HepG2 (cell line): ENCODE data around the gene ACSF3. TPM values are rescaled to one million over a fixed set of nuclear protein-coding genes. Genes with fewer than 3 reads are reported as not detected.

ENCODE experiments used
- AKAP8 ChIP-seq: sonication (generic); formaldehyde crosslinking; IDR thresholded peaks from 2 replicates; pipeline ENCODE4 v1.5.1; 2020; ENCODE audit warnings: mild to moderate bottlenecking, missing genetic modification reagents
- DMTF1 ChIP-seq: sonication (generic); formaldehyde crosslinking; IDR thresholded peaks from 2 replicates; pipeline ENCODE4 v1.4.0; 2020; ENCODE audit warnings: mild to moderate bottlenecking, missing genetic modification reagents
- GABPA ChIP-seq, 2 experiments: IDR thresholded peaks; 2 replicates each; pipeline ENCODE4 v1.6.1; 2011 to 2016; ENCODE audit warnings: low read depth in 2 of 2, low read length in 1 of 2, missing biosample characterization in 1 of 2, missing genetic modification characterization in 1 of 2
- KDM4B ChIP-seq: sonication (generic); formaldehyde crosslinking; IDR thresholded peaks from 2 replicates; pipeline ENCODE4 v1.4.0; 2020; ENCODE audit warnings: missing genetic modification reagents
- KMT2A ChIP-seq: sonication (generic); formaldehyde crosslinking; IDR thresholded peaks from 2 replicates; pipeline ENCODE4 v1.4.0; 2020; ENCODE audit warnings: missing genetic modification reagents
- NONO ChIP-seq, 2 experiments: fragments of 450-650 bp in 1 of 2; sonication (generic) in 1 of 2; formaldehyde crosslinking in 1 of 2; IDR thresholded peaks in 1 of 2; conservative IDR thresholded peaks in 1 of 2; 2 replicates each; pipeline versions ENCODE4 v1.6.1 to v1.8.0; 2017 to 2022; ENCODE audit warnings: mild to moderate bottlenecking in 1 of 2, missing genetic modification reagents in 1 of 2, moderate library complexity in 1 of 2
- NR2F6 ChIP-seq, 2 experiments: IDR thresholded peaks; 2 replicates each; pipeline ENCODE4 v1.6.1; 2016; ENCODE audit warnings: antibody characterized with exemption in 1 of 2, mild to moderate bottlenecking in 1 of 2
- NRL ChIP-seq: sonication (generic); formaldehyde crosslinking; IDR thresholded peaks from 2 replicates; pipeline ENCODE4 v1.5.0; 2020; ENCODE audit warnings: missing genetic modification reagents, mild to moderate bottlenecking, moderate library complexity, borderline replicate concordance
- PCBP2 ChIP-seq: fragments of 200-400 bp; formaldehyde crosslinking; optimal IDR thresholded peaks from 2 replicates; pipeline ENCODE3; 2018; ENCODE audit warnings: low read length, low read depth; ENCODE audit not compliant: poor library complexity, severe bottlenecking
- ZBTB37 ChIP-seq: sonication (generic); formaldehyde crosslinking; IDR thresholded peaks from 2 replicates; pipeline ENCODE4 v1.4.0; 2020; ENCODE audit warnings: mild to moderate bottlenecking, missing genetic modification reagents
- ZNF589 ChIP-seq: sonication (generic); formaldehyde crosslinking; conservative IDR thresholded peaks from 2 replicates; pipeline ENCODE4 v1.8.0; 2022; ENCODE audit warnings: mild to moderate bottlenecking, moderate library complexity, missing genetic modification reagents
- ZNF607 ChIP-seq: sonication (generic); formaldehyde crosslinking; IDR thresholded peaks from 2 replicates; pipeline ENCODE4 v1.5.1; 2020; ENCODE audit warnings: missing genetic modification reagents, mild to moderate bottlenecking, borderline replicate concordance
- ZNF747 ChIP-seq: sonication (generic); formaldehyde crosslinking; IDR thresholded peaks from 2 replicates; pipeline ENCODE4 v1.8.1; 2023; ENCODE audit warnings: missing genetic modification reagents, mild to moderate bottlenecking, borderline replicate concordance
- ZNF792 ChIP-seq: IDR thresholded peaks from 2 replicates; pipeline ENCODE4 v1.6.1; 2016
- polyA plus RNA-seq, 8 experiments: library from polyadenylated mRNA; depleted of rRNA in 3 of 8; stranded (reverse) in 7 of 8; unstranded in 1 of 8; fragments of >200 nt; fragmentation: Illumina TruSeq in 4 of 8; extraction: Trizol in 4 of 8; gene quantifications; 2 replicates each; pipeline versions ENCODE4 v1.2.1 to v1.2.3, GENCODE V29; 2011 to 2016; ENCODE audit warnings: low read depth in 4 of 8, missing spikeins in 1 of 8, mixed read lengths in 1 of 8; ENCODE audit not compliant: insufficient read depth in 1 of 8
- total RNA-seq, 5 experiments: library from RNA; depleted of rRNA; stranded (reverse); fragments of >200 nt; fragmentation: Illumina TruSeq; extraction: Trizol; gene quantifications; 2 replicates each; pipeline ENCODE4 v1.2.3, GENCODE V29; 2016; ENCODE audit warnings: low read depth in 1 of 5
- TF ChIP-seq, protein P1 (sequence below): sonication (generic); formaldehyde crosslinking; IDR thresholded peaks from 2 replicates; pipeline ENCODE4 v1.4.0; 2020; ENCODE audit warnings: missing genetic modification reagents
- TF ChIP-seq, protein P2 (sequence below), 2 experiments: sonication (generic) in 1 of 2; formaldehyde crosslinking in 1 of 2; IDR thresholded peaks; 2 replicates each; pipeline versions ENCODE4 v1.4.0 to v1.6.1; 2018 to 2020; ENCODE audit warnings: missing genetic modification reagents in 2 of 2, borderline replicate concordance in 1 of 2, low read depth in 1 of 2, mild to moderate bottlenecking in 1 of 2, missing biosample characterization in 1 of 2

Gene ACSF3
- total and polyA plus RNA-seq, 2 of the 13 experiments (the other 11 are each of a cell fraction or from before 2014, with no cell fraction given), result 14.9 to 30.6 TPM

- TF ChIP-seq ZNF589 (CRISPR knock-in tag) (peak; percentile 95), PCBP2 (no peak), ZNF747 (peak; percentile 72; the same call in 1 of the 2 replicates), NRL (CRISPR knock-in tag) (peak; percentile 94), KMT2A (peak; percentile 65; the same call in 1 of the 2 replicates), NR2F6 (IDR thresholded peaks at IDR 0.05) (no peak), NR2F6 (CRISPR knock-in tag; IDR thresholded peaks at IDR 0.05) (peak; percentile 40; the same call in 1 of the 2 replicates), ZBTB37 (no peak), ZNF792 (CRISPR knock-in tag) (no peak), GABPA (IDR thresholded peaks at IDR 0.05; ENCODE audit: low read depth, low read length) (no peak), GABPA (CRISPR knock-in tag; IDR thresholded peaks at IDR 0.05; ENCODE audit: low read depth) (peak; percentile 54; the same call in 1 of the 2 replicates), DMTF1 (CRISPR knock-in tag) (no peak), NONO (IDR thresholded peaks at IDR 0.05) (no peak), NONO (CRISPR knock-in tag; conservative IDR thresholded peaks at IDR 0.05) (peak; percentile 79), AKAP8 (peak; percentile 86), ZNF607 (CRISPR knock-in tag) (no peak; the same call in 1 of the 2 replicates), KDM4B (no peak)
- TF ChIP-seq, protein P1, sequence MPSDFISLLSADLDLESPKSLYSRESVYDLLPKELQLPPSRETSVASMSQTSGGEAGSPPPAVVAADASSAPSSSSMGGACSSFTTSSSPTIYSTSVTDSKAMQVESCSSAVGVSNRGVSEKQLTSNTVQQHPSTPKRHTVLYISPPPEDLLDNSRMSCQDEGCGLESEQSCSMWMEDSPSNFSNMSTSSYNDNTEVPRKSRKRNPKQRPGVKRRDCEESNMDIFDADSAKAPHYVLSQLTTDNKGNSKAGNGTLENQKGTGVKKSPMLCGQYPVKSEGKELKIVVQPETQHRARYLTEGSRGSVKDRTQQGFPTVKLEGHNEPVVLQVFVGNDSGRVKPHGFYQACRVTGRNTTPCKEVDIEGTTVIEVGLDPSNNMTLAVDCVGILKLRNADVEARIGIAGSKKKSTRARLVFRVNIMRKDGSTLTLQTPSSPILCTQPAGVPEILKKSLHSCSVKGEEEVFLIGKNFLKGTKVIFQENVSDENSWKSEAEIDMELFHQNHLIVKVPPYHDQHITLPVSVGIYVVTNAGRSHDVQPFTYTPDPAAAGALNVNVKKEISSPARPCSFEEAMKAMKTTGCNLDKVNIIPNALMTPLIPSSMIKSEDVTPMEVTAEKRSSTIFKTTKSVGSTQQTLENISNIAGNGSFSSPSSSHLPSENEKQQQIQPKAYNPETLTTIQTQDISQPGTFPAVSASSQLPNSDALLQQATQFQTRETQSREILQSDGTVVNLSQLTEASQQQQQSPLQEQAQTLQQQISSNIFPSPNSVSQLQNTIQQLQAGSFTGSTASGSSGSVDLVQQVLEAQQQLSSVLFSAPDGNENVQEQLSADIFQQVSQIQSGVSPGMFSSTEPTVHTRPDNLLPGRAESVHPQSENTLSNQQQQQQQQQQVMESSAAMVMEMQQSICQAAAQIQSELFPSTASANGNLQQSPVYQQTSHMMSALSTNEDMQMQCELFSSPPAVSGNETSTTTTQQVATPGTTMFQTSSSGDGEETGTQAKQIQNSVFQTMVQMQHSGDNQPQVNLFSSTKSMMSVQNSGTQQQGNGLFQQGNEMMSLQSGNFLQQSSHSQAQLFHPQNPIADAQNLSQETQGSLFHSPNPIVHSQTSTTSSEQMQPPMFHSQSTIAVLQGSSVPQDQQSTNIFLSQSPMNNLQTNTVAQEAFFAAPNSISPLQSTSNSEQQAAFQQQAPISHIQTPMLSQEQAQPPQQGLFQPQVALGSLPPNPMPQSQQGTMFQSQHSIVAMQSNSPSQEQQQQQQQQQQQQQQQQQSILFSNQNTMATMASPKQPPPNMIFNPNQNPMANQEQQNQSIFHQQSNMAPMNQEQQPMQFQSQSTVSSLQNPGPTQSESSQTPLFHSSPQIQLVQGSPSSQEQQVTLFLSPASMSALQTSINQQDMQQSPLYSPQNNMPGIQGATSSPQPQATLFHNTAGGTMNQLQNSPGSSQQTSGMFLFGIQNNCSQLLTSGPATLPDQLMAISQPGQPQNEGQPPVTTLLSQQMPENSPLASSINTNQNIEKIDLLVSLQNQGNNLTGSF (CRISPR knock-in tag), result peak; percentile 75; the same call in 1 of the 2 replicates
- TF ChIP-seq, protein P2, sequence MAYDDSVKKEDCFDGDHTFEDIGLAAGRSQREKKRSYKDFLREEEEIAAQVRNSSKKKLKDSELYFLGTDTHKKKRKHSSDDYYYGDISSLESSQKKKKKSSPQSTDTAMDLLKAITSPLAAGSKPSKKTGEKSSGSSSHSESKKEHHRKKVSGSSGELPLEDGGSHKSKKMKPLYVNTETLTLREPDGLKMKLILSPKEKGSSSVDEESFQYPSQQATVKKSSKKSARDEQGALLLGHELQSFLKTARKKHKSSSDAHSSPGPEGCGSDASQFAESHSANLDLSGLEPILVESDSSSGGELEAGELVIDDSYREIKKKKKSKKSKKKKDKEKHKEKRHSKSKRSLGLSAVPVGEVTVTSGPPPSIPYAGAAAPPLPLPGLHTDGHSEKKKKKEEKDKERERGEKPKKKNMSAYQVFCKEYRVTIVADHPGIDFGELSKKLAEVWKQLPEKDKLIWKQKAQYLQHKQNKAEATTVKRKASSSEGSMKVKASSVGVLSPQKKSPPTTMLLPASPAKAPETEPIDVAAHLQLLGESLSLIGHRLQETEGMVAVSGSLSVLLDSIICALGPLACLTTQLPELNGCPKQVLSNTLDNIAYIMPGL (CRISPR knock-in tag; IDR thresholded peaks at IDR 0.05; ENCODE audit: borderline replicate concordance in 1 of 2, low read depth in 1 of 2), result peak in 1 of 2 experiments; percentile 62; a peak in 1 of 4 replicates
Observed at GRCh38 chr16:89191033-89191900, 97.6 kb downstream of the ACSF3 start (continued).
